Pancreas (tissue), 10 donors: ENCODE measurements around the gene DOK3. TPM values are rescaled to one million over a fixed set of nuclear protein-coding genes. Genes with fewer than 3 reads are reported as not detected.

Experiments
- ATAC-seq, 4 donors: fragments of 200-7000 bp; cut with Tn5 transposase; one replicate each; pipeline versions ENCODE4 v1.8.0 to v1.9.1; 2020; ENCODE audit warnings: mild to moderate bottlenecking in 4 of 4, moderate library complexity in 4 of 4
- DNase-seq, 6 donors: peaks; one replicate each; pipeline ENCODE4 v3.0.0-alpha.2; 2020
- FAIRE-seq: peaks from 2 replicates; lab custom pipeline; 2012; peaks lifted over from hg19 to GRCh38; lab: Jason Lieb, UNC
- H3K27ac ChIP-seq, 4 donors: fragments of 200-600 bp; sonication (generic); 1 replicate in 3 of 4; 2 replicates in 1 of 4; pipeline versions ENCODE4 v1.5.0 to v1.8.0; 2020
- H3K27me3 ChIP-seq, 4 donors: fragments of 200-600 bp; one replicate each; pipeline ENCODE4 v1.8.0; 2021
- H3K36me3 ChIP-seq, 3 donors: fragments of 200-600 bp; sonication (generic) in 1 of 3; one replicate each; pipeline versions ENCODE4 v1.5.0 to v1.8.0; 2020 to 2021
- H3K4me1 ChIP-seq, 3 donors: fragments of 200-600 bp; one replicate each; pipeline ENCODE4 v1.8.0; 2021
- H3K4me3 ChIP-seq, 4 donors: fragments of 200-600 bp; sonication (generic) in 2 of 4; one replicate each; pipeline versions ENCODE4 v1.5.0 to v1.8.0; 2020 to 2021
- H3K9me3 ChIP-seq, 4 donors: fragments of 200-600 bp; one replicate each; pipeline ENCODE4 v1.8.0; 2021
- CTCF ChIP-seq, 4 donors: fragments of 200-600 bp; sonication (generic) in 3 of 4; IDR thresholded peaks; one replicate each; pipeline versions ENCODE4 v1.5.0 to v1.8.0; 2021; ENCODE audit warnings: antibody characterized with exemption in 4 of 4
- WGBS, 2 donors: extraction: QIAGEN DNeasy Blood & Tissue Kit; methylation state at CpG; one replicate each; pipeline ENCODE4 v1.1.7; 2013; 5-methylcytosine and 5-hydroxymethylcytosine counted together
- intact Hi-C, 3 donors: fragments of 100-400 bp; cut with DNase I; formaldehyde crosslinking; loops; one replicate each; pipeline versions ENCODE4 v1.11.1 to v1.14.2; 2022
- polyA plus RNA-seq, 2 donors: library from polyadenylated mRNA; stranded (reverse); fragments of 200-250 nt; gene quantifications; one replicate each; pipeline ENCODE4 v1.2.3, GENCODE V29; 2013
- total RNA-seq, 6 donors: library from RNA; stranded (reverse); fragmentation: NEBNext Ultra II Directional in 4 of 6; extraction: Animal tissue kit (Norgen Biotek cat#: 25700) in 4 of 6; gene quantifications; one replicate each; pipeline versions ENCODE4 v1.2.1 to v1.2.4, GENCODE V29; 2021 to 2023
- donor health status: healthy with polysubstance abuse.
- donor health status: DM: no; HTN: no; CAD: no; lungs with moderate emphysema.
- donor health status: DM: no; HTN: no; CAD: no.
- donor health status: control.
- donor health status: control.
- donor health status: Bipolar disorder and iron deficiency.
- donor health status: DM: yes; HTN: yes; CAD: no.
- donor health status: DM: no; HTN: no; CAD: no.
- donor health status: DM: no; HTN: no; CAD: no.
- donor health status: DM: yes; HTN: yes; CAD: no.

DOK3 gene
- total and polyA plus RNA-seq, 8 donors, result 0.98 to 11.4 (median 4.7) TPM

GRCh38 chr5:177542816-177543465 lies 33.3 kb upstream of the DOK3 start:
- no peaks in the 10 kb centered on the region for H3K27me3 ChIP-seq
- WGBS, 2 donors, result 89 to 92% methylated on average over 4 of the region's 4 CpGs
- H3K4me1 ChIP-seq, result peaks cover 8 to 33% (median 15%) of the 10 kb centered on the region in 3 donors
- intact Hi-C loops, result no loop called here
- H3K36me3 ChIP-seq, result peaks cover 0 to 7% (median 2%) of the 10 kb centered on the region in 3 donors
- H3K4me3 ChIP-seq, result no peak overlapping the region
- FAIRE-seq (no peak), ATAC-seq (no peak), DNase-seq (no peak)
- no peaks in the 10 kb centered on the region for H3K9me3 ChIP-seq
- H3K27ac ChIP-seq, result no peak overlapping the region
- no peak for TF ChIP-seq CTCF (IDR thresholded peaks at IDR 0.05)

- H3K27ac ChIP-seq, result no peak overlapping the region
- intact Hi-C loops, result no loop called here
- DNase-seq, result no peak
- peaks cover 8 to 32% (median 19%) of the 10 kb centered on the region in 3 donors for H3K4me1 ChIP-seq
- FAIRE-seq, result no peak
- ATAC-seq, result no peak
- 58 to 72% methylated on average over 3 of the region's 3 CpGs for WGBS, 2 donors
- peaks cover 0 to 16% (median 2%) of the 10 kb centered on the region in 3 donors for H3K36me3 ChIP-seq
- no peak overlapping the region for H3K4me3 ChIP-seq
- H3K27me3 ChIP-seq, result no peaks in the 10 kb centered on the region
- TF ChIP-seq CTCF (IDR thresholded peaks at IDR 0.05), result no peak
- no peaks in the 10 kb centered on the region for H3K9me3 ChIP-seq
Measured at GRCh38 chr5:177540438-177540837, 30.8 kb upstream of the DOK3 start.

DNA sequence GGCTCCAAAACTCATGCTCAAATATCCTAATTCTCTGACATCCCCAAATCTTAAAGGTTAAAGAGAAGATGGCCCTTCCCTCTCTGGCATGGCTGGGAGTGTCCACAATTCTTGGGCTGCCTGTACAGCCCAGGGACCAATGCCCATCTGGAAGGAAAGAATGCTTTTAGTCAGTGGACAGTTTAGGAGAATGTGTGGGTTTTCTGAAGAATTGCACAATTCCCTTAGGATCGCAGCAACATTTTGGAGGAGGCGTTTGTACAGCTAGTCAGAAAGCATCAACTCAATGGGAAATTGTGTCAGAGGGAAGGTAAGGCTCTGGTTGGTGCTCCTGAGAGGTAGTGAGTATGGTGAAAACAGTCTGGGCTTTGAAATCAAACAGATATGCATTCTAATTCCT lies 29.8 kb upstream of the DOK3 start:
- no peaks in the 10 kb centered on the region for H3K9me3 ChIP-seq
- 83 to 88% methylated on average over 2 of the region's 2 CpGs for WGBS, 2 donors

DNA sequence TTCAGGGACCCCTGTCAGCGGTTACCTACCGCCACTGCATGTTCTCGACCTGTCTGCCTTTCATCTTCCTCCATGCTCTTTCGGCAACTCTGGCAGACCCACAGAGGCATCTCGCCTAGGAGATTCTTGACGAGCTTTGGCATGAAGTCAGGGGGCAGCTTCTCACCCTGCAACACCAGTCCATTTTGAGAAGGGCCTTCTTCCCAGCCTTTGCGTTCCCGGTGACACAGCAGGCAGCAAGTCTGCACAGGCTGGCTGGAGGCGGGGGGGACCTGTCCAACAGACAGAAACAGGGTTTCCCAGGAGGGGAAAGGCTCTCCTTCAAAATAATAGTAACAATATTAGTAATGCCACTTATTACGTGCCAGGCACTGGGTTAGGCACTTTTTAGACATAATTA lies 29.2 kb upstream of the DOK3 start:
- ATAC-seq, result no peak
- no peaks in the 10 kb centered on the region for H3K9me3 ChIP-seq
- H3K36me3 ChIP-seq, result peaks cover 0 to 16% (median 2%) of the 10 kb centered on the region in 3 donors
- H3K27me3 ChIP-seq, result no peaks in the 10 kb centered on the region
- peak overlapping the region in 1 of 4 donors; percentile 41 for H3K27ac ChIP-seq
- no peak for TF ChIP-seq CTCF (IDR thresholded peaks at IDR 0.05)
- WGBS, 2 donors, result 92 to 93% methylated on average over 10 of the region's 10 CpGs
- H3K4me3 ChIP-seq, result no peak overlapping the region
- H3K4me1 ChIP-seq, result peaks cover 8 to 29% (median 19%) of the 10 kb centered on the region in 3 donors
- DNase-seq, result no peak
- intact Hi-C loops, result no loop called here
- FAIRE-seq, result no peak

More for the DNA sequence above, 29.8 kb upstream of the DOK3 start:
- TF ChIP-seq CTCF (IDR thresholded peaks at IDR 0.05), result no peak
- Histone ChIP-seq H3K36me3 (peaks cover 0 to 16% (median 2%) of the 10 kb centered on the region in 3 donors), H3K27me3 (no peaks in the 10 kb centered on the region), H3K4me1 (peaks cover 8 to 29% (median 19%) of the 10 kb centered on the region in 3 donors), H3K4me3 (no peak overlapping the region), H3K27ac (no peak overlapping the region)
- intact Hi-C loops, result no loop called here
- ATAC-seq (peak in 2 of 4 donors; percentile 6 to 29), DNase-seq (no peak), FAIRE-seq (no peak)
